ENCODE measurements around the gene CPNE4.
"Not testable (repeated sequence)": the region's sequence is repeated elsewhere in the genome, so short reads cannot be mapped to it uniquely, and the experiment has no call there.

Gene CPNE4

DNA sequence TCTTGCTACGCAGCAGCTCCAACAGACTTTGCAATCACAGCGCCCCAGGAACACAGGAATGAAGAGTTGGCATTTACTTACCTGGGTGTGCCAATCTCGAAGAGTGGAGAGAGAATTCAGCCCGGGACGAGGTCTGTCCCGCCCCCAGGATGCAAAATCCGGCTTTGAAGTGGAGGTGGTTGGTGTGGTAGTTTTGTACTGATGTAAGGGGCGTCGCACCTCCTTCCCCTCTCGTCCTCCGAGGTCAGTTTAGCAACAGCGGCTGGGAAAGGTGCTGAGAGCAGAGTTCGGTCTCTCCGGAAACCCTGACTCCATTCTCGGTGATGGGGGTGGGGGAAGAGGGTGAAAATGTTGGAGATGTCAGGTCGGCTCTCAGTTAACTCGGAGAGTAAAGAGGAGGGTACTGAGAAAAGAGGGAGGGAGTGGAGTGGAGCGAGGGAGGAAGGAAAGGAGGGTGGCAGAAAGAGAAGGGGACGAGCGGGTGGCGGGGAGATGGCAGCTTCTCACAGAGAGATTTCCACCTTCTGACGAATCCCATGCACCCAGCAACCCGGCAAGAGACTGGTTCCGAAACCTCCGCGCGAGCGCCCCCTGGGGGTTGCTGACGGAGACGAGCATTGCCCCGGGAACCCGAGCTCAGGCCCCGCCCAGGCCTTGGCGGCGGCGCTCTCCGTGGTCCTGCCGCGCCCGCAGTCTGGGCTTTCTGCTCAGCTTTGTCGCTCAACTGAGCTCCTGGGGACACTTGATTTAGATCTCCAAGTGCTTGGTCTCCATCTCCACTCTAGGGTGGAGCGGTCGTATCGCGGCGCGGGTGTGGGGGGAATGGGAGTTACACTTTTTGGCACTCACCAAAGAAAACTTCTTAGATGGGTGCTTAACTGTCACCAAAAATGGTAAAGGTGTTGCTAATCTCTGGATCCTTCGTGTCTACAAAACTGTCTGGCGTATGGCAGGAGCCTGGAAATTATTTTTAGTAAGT, at the start of gene CPNE4:
TSS of gene CPNE4 (minus strand) at position 529 of the 979 bp plus-strand sequence.
- H3K4me1 Mint-ChIP-seq, result peaks cover 7% of the 10 kb centered on the region
- H3K27me3 Mint-ChIP-seq, result peaks cover 17% of the 10 kb centered on the region
- ATAC-seq (ENCODE audit: low read depth), result peak; percentile 64
- peak; percentile 14 to 22 for DNase-seq (ENCODE audit: low spot score in 2 of 2)
- no peak within 1 kb of the TSS for H3K27ac Mint-ChIP-seq
- peak within 1 kb of the TSS; percentile 34 for H3K4me3 Mint-ChIP-seq
- H3K9me3 Mint-ChIP-seq, result no peaks in the 10 kb centered on the region
- no peaks in the 10 kb centered on the region for H3K36me3 Mint-ChIP-seq

DNA sequence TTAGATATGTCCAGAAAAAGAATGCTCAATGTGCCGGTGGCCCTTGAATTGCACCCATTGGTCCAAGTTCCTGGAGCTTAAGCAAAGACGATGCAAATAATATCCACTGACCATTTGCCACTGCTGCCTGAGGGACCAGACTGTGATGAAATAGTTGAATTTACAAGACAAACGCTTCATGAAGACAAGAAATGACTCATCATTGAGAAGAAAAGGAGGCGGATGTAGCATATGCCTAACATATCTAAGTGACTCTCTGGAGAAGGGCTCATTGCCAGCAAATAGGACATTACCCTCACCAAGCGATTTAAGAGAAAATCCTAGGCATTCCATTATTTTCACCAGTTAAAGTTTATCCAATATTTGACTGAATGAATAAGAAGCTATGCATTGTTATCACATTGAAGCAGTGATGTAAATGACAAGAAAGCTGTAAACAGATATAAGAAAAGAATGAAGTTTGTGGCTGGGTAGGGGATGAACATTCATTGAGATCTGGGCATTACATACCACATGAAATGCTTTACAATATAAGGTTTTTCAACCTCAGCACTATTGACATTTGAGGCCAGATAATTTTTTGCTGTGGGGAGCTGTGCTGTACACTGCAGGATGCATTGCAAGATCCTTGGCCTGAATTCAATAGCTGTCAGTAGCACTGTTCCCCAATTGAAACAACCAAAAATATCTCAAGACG, 48.9 kb upstream of the CPNE4 start:
- H3K36me3 Mint-ChIP-seq, result no peaks in the 10 kb centered on the region
- H3K27ac Mint-ChIP-seq, result no peak overlapping the region
- H3K27me3 Mint-ChIP-seq, result peaks cover 1% of the 10 kb centered on the region
- ATAC-seq (ENCODE audit: low read depth), result no peak
- DNase-seq (ENCODE audit: low spot score in 2 of 2), result no peak
- H3K9me3 Mint-ChIP-seq, result no peaks in the 10 kb centered on the region
- H3K4me1 Mint-ChIP-seq, result no peaks in the 10 kb centered on the region
- no peak overlapping the region for H3K4me3 Mint-ChIP-seq

DNA sequence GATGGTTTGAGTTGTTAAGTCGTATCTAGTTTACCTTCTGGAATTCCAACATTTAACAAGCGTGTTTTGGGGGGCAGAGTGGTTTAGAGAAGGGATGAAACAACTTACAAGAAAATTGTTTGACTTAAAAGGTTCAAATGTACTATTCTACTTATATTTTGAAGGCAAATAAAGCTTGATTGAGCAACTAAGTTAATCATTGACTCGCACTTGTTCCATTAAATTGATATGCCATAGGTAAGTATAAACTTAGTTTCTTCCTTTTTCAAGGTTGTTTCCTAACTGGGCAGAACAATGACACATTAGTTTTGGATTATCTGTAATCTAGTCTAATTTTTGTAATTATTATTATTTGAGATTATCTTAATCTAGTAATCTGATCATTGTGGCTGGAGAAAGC, 48.3 kb upstream of the CPNE4 start:
- H3K36me3 Mint-ChIP-seq, result no peaks in the 10 kb centered on the region
- DNase-seq (ENCODE audit: low spot score in 2 of 2) (no peak), ATAC-seq (ENCODE audit: low read depth) (no peak)
- no peaks in the 10 kb centered on the region for H3K9me3 Mint-ChIP-seq
- no peak overlapping the region for H3K4me3 Mint-ChIP-seq
- H3K27me3 Mint-ChIP-seq, result peaks cover 1% of the 10 kb centered on the region
- no peaks in the 10 kb centered on the region for H3K4me1 Mint-ChIP-seq
- H3K27ac Mint-ChIP-seq, result no peak overlapping the region

DNA sequence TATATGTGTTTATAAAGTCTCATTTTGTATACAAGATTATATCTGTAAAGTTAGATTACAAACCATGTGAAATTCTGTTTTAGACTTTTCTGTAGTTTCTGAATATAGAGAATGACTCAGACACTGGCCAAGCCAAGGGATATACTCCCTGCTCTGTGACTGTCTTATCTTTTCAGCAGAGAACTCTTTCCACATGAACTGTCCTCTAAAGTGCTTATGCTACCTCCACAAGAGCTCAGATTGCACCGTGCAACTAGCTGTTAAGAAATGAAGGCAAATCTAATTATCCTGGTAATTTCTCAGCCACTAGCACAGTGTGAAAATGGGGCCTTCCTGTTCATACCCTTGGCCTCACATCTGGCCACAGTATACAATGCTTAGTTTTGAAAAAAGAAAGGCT, 44.3 kb upstream of the CPNE4 start:
- no peak overlapping the region for H3K4me3 Mint-ChIP-seq
- H3K36me3 Mint-ChIP-seq, result no peaks in the 10 kb centered on the region
- no peak overlapping the region for H3K27ac Mint-ChIP-seq
- DNase-seq (ENCODE audit: low spot score in 2 of 2) (no peak), ATAC-seq (ENCODE audit: low read depth) (no peak)
- H3K27me3 Mint-ChIP-seq, result peaks cover 3% of the 10 kb centered on the region
- H3K9me3 Mint-ChIP-seq, result no peaks in the 10 kb centered on the region
- no peaks in the 10 kb centered on the region for H3K4me1 Mint-ChIP-seq

DNA sequence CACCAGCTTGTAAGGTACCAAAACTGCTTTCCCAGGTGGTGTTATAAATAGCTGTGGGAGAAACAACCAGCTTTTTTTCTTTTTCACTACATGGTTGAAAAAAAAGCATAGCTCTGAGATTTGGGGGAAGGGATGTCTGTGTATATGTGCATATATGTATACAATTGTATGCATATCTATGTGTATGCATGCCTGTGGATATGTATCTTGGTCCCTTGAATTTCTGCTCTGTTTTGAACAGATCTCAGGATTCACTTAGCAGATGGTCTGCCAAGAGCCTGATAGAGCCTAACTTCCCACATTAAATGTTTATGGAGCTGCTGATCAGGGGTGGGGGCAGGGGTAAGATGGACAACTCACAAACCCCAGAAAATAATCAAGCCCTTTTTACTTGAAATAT, 39.0 kb upstream of the CPNE4 start:
- Mint-ChIP-seq H3K9me3 (no peaks in the 10 kb centered on the region), H3K27ac (no peak overlapping the region), H3K4me1 (no peaks in the 10 kb centered on the region), H3K4me3 (no peak overlapping the region), H3K27me3 (peaks cover 4% of the 10 kb centered on the region), H3K36me3 (no peaks in the 10 kb centered on the region)
- ATAC-seq (ENCODE audit: low read depth), result no peak
- DNase-seq (ENCODE audit: low spot score in 2 of 2), result no peak

DNA sequence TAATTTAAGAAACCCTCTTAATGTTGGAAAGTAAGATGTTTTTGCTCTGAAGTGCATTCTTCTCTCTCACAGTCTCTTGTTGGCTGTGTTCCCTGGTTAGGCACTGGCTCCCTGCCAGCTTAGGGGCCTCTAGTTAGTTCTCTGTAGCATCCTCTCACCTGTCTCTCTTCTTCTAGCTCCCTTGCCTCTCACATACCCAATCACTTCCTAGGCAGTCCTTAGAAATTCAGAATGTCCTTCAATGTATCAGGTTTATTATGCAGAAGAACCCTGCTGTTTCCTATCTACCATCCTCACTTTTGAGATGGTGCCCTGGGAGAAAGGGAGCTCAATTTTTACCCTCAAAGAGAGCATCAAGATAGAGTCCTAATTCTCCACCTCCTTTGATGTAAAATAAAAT, 36.2 kb upstream of the CPNE4 start:
- H3K4me1 Mint-ChIP-seq, result no peaks in the 10 kb centered on the region
- DNase-seq (ENCODE audit: low spot score in 2 of 2), result no peak
- no peaks in the 10 kb centered on the region for H3K9me3 Mint-ChIP-seq
- no peaks in the 10 kb centered on the region for H3K36me3 Mint-ChIP-seq
- no peak for ATAC-seq (ENCODE audit: low read depth)
- no peak overlapping the region for H3K27ac Mint-ChIP-seq
- H3K27me3 Mint-ChIP-seq, result peaks cover 4% of the 10 kb centered on the region
- H3K4me3 Mint-ChIP-seq, result no peak overlapping the region

DNA sequence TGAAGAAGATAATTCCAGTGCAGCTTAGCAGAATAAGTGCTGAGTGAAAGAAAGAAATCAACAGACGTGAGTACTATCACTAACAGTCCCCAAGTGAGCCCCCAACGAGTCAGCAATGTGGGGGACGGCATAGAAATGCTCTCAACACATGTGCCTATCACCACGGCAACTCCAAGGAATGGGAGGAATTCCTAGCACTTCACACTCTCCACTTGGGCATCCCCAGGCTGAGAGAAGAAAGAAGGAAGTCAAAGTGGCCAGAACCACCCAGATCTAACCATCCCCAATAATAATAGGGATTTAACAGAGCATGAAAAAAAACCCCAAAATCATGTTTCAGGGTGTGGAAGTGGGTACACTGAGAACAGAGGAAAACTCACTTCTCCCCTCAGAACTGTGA, 29.3 kb upstream of the CPNE4 start:
- no peak overlapping the region for H3K4me3 Mint-ChIP-seq
- no peaks in the 10 kb centered on the region for H3K36me3 Mint-ChIP-seq
- H3K27me3 Mint-ChIP-seq, result no peaks in the 10 kb centered on the region
- H3K4me1 Mint-ChIP-seq, result no peaks in the 10 kb centered on the region
- no peak overlapping the region for H3K27ac Mint-ChIP-seq
- DNase-seq (ENCODE audit: low spot score in 2 of 2) (no peak), ATAC-seq (ENCODE audit: low read depth) (no peak)
- H3K9me3 Mint-ChIP-seq, result no peaks in the 10 kb centered on the region

DNA sequence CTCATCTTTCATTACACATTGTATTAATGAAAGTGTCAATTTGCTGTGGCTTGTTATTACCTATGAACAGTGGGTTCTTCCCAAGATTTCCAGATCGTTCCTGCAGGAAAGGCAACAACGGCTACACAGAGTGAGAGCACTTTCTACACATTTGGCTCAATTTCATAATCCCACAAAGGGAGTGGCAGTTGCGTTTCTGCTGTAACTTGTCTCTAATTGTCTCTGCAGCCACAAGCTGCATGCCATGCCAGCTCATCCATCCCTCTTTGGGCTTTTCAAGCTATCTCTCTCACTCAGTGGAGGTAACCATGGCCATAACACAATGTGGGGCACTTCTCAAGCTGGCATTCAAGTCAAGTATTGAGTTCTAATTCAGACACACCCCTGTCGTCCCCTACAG, 27.7 kb upstream of the CPNE4 start:
- Mint-ChIP-seq H3K4me3 (no peak overlapping the region), H3K27me3 (peaks cover 3% of the 10 kb centered on the region), H3K4me1 (no peaks in the 10 kb centered on the region)

DNA sequence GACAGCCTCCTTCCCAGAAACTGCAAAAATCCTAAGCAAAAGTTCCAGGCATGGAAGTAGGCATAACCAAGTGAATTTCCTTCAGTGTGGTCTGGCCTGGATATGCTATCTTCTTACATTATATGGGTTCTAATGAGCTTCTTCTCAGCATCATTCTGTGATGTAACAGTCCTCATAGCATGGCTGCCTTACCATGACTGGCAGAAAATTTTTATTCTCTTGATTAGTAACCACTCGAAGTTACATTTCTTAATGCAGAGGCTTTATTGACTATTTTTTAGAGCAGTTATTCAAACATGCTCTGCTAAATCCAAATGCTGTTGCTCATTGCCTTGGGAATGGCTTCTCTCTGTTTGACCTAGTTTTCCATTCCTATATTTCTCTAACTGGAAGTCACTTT, 21.1 kb upstream of the CPNE4 start:
- Mint-ChIP-seq H3K4me3 (no peak overlapping the region), H3K9me3 (peaks cover 2% of the 10 kb centered on the region), H3K27ac (no peak overlapping the region), H3K27me3 (peaks cover 8% of the 10 kb centered on the region), H3K36me3 (no peaks in the 10 kb centered on the region), H3K4me1 (no peaks in the 10 kb centered on the region)
- DNase-seq (ENCODE audit: low spot score in 2 of 2) (no peak), ATAC-seq (ENCODE audit: low read depth) (no peak)

More for the DNA sequence above, 27.7 kb upstream of the CPNE4 start:
- no peaks in the 10 kb centered on the region for H3K9me3 Mint-ChIP-seq
- no peaks in the 10 kb centered on the region for H3K36me3 Mint-ChIP-seq
- DNase-seq (ENCODE audit: low spot score in 2 of 2) (no peak), ATAC-seq (ENCODE audit: low read depth) (no peak)
- no peak overlapping the region for H3K27ac Mint-ChIP-seq

DNA sequence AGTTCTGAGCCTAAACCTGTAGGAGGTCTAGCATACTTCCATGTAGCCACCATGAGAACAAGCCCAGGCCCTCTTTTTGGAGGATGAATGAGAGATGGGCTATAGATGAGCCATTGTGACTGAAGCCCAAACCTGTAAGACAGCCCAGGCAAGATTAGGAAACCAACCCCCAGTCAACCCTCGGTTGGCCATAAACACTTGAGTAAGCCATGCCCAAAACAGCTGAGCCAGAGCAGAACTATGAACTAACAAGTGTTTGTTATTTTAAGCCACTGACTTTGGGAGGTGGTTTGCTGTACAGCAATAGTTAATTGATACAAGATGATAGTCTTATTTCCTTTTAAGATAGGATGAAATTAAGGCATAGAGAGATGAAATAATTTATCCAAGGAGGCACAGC, 12.4 kb upstream of the CPNE4 start:
- H3K36me3 Mint-ChIP-seq, result no peaks in the 10 kb centered on the region
- H3K4me3 Mint-ChIP-seq, result no peak overlapping the region
- DNase-seq (ENCODE audit: low spot score in 2 of 2) (no peak), ATAC-seq (ENCODE audit: low read depth) (no peak)
- peaks cover 2% of the 10 kb centered on the region for H3K9me3 Mint-ChIP-seq
- H3K27me3 Mint-ChIP-seq, result no peaks in the 10 kb centered on the region
- H3K27ac Mint-ChIP-seq, result no peak overlapping the region
- no peaks in the 10 kb centered on the region for H3K4me1 Mint-ChIP-seq

DNA sequence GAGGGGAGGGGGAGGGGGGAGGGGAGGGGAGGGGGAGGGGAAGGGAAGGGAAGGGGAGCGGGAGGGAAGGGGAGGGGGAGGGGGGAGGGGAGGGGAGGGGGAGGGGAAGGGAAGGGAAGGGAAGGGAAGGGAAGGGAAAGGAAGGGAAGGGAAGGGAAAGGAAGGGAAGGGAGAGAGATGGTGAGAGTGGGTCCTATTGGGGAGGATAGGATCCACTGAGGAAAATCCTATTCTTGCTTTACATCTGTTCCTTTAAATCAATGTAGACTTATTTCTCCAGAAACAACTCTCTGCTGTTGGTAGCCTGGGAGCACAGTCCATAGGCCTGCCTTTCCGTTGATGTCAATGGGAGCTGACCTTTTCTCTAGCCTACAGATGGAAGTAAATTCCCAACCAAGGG, 10.1 kb upstream of the CPNE4 start:
- H3K27ac Mint-ChIP-seq; H3K9me3 Mint-ChIP-seq; H3K4me1 Mint-ChIP-seq; H3K27me3 Mint-ChIP-seq; DNase-seq (ENCODE audit: low spot score in 2 of 2); H3K36me3 Mint-ChIP-seq; H3K4me3 Mint-ChIP-seq; ATAC-seq (ENCODE audit: low read depth): not testable (repeated sequence)

DNA sequence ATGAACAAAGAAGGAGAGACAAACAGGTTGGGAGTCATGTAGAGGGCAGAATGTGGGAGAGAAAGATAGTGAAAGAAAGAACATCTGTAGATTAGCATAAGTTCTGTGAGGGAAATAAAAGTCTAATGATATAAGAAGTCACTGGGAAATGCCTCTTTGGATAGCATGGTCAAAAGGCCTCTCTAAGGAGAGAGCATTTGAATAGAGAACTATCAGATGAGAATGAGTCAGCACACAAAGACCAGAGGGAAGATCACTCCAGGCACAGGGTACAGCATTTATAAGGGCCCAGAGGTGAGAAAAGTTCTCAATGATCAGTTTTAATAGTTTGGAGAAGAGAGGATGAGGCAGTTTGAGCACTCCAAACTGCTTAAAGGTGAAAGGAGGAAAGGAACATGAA, 7.9 kb upstream of the CPNE4 start:
- no peak for DNase-seq (ENCODE audit: low spot score in 2 of 2)
- no peaks in the 10 kb centered on the region for H3K4me1 Mint-ChIP-seq
- H3K4me3 Mint-ChIP-seq, result no peak overlapping the region
- no peaks in the 10 kb centered on the region for H3K36me3 Mint-ChIP-seq
- ATAC-seq (ENCODE audit: low read depth), result no peak
- no peaks in the 10 kb centered on the region for H3K27me3 Mint-ChIP-seq
- H3K27ac Mint-ChIP-seq, result no peak overlapping the region
- no peaks in the 10 kb centered on the region for H3K9me3 Mint-ChIP-seq

DNA sequence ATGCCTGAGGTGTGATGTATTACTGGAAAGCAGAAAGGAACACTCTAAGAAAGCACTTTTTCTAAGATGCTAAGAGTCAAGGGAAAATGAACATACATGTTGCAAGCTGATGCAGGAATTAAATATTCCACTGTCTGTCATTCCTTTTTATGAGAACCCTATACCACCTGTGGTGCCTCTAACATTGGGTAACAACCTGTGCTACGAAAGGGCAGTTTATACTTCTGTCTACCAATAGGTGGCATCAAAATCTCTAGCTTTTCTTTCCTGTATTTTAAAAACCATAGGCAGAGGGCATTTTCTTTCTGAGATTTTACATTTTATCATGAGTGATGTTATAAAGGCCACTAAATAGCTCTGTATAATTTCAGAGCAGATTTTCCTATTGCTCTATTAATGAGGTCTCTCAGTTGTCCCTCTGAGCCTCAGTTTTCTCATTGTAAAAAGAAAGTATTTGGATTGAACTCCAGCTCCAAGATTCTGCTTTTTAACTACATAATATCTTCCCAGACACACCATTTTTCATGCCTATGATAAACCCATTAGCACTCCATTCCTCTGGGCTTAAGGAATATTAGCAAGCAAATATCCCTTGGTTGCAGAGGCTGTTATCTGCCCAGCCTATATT, 3.5 kb upstream of the CPNE4 start:
- Mint-ChIP-seq H3K9me3 (no peaks in the 10 kb centered on the region), H3K27ac (no peak overlapping the region), H3K36me3 (no peaks in the 10 kb centered on the region), H3K27me3 (peaks cover 9% of the 10 kb centered on the region), H3K4me1 (peaks cover 7% of the 10 kb centered on the region), H3K4me3 (no peak overlapping the region)
- ATAC-seq (ENCODE audit: low read depth), result no peak
- DNase-seq (ENCODE audit: low spot score in 2 of 2), result no peak

DNA sequence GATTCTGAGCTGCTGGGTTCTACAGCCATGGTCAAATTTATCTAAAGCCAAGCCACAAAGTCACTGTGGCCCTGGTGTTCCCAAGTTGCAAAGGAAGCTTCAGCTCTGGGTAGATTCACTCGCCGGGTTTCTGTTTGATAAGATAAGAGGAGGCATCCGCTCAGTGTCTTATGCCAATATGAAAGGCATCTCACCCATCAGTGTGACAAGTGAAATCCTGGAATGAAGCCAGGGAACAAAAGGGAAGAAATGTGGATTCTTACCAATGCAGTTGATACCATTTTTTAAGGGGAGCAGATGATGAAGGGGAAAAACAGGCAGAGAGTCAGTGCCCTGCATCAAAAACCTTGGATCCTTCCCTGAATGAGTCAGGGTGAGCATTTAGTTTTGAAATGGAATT, 2.8 kb upstream of the CPNE4 start:
- no peak for ATAC-seq (ENCODE audit: low read depth)
- H3K4me3 Mint-ChIP-seq, result no peak overlapping the region
- no peak for DNase-seq (ENCODE audit: low spot score in 2 of 2)
- no peak overlapping the region for H3K27ac Mint-ChIP-seq
- H3K9me3 Mint-ChIP-seq, result no peaks in the 10 kb centered on the region
- peaks cover 7% of the 10 kb centered on the region for H3K4me1 Mint-ChIP-seq
- peaks cover 14% of the 10 kb centered on the region for H3K27me3 Mint-ChIP-seq
- no peaks in the 10 kb centered on the region for H3K36me3 Mint-ChIP-seq

All from memory B cell (primary cell).